ENCODE results near the gene KRTAP12-2. TPM values are rescaled to one million over a fixed set of nuclear protein-coding genes. Genes with fewer than 3 reads are reported as not detected.
"Not testable (repeated sequence)": the region's sequence is repeated elsewhere in the genome, so short reads cannot be mapped to it uniquely, and the experiment has no call there.

The KRTAP12-2 gene
- total RNA-seq, 1 donor from 2014 or later, result not detected

- no peak for DNase-seq
- intact Hi-C loops (cut with micrococcal nuclease), result no loop called here
- no peak for ATAC-seq
These were observed 37.3 kb upstream of the KRTAP12-2 start for GRCh38 chr21:44703731-44704635.

GRCh38 chr21:44702973-44703730, 36.4 kb upstream of the KRTAP12-2 start:
- intact Hi-C loops (cut with micrococcal nuclease), result no loop called here
- no peak for ATAC-seq
- no peak for DNase-seq

- DNase-seq (no peak), ATAC-seq (no peak)
These were observed 35.6 kb upstream of the KRTAP12-2 start for GRCh38 chr21:44702111-44702972.

GRCh38 chr21:44701541-44701940, 34.8 kb upstream of the KRTAP12-2 start:
- ATAC-seq, result no peak
- intact Hi-C loops (cut with micrococcal nuclease), result no loop called here
- DNase-seq, result no peak

More at GRCh38 chr21:44702111-44702972, 35.6 kb upstream of the KRTAP12-2 start:
- intact Hi-C loops (cut with micrococcal nuclease), result no loop called here

GRCh38 chr21:44701023-44701400, 34.3 kb upstream of the KRTAP12-2 start:
- DNase-seq (no peak), ATAC-seq (no peak)
- intact Hi-C loops (cut with micrococcal nuclease), result no loop called here

- intact Hi-C loops (cut with micrococcal nuclease), result no loop called here
- ATAC-seq (no peak), DNase-seq (no peak)
These were observed 33.6 kb upstream of the KRTAP12-2 start for GRCh38 chr21:44700101-44701022.

GRCh38 chr21:44699502-44700001, 32.8 kb upstream of the KRTAP12-2 start:
- no peak for DNase-seq
- intact Hi-C loops (cut with micrococcal nuclease), result no loop called here
- ATAC-seq, result no peak

GRCh38 chr21:44697811-44698734, 31.3 kb upstream of the KRTAP12-2 start:
- intact Hi-C loops (cut with micrococcal nuclease), result no loop called here
- no peak for DNase-seq
- peak; percentile 28 for ATAC-seq

- ATAC-seq; intact Hi-C loops (cut with micrococcal nuclease); DNase-seq: not testable (repeated sequence)
These were observed 30.6 kb upstream of the KRTAP12-2 start, which contains the start of gene KRTAP10-12 for GRCh38 chr21:44697172-44697810. Gene KRTAP10-12, plus strand, starts transcription at chr21:44697172. Its CDS starts 30 bp downstream, at chr21:44697202.

GRCh38 chr21:44696572-44696971, 29.8 kb upstream of the KRTAP12-2 start:
- intact Hi-C loops (cut with micrococcal nuclease), result no loop called here
- ATAC-seq (no peak), DNase-seq (no peak)

GRCh38 chr21:44695641-44696040, 28.9 kb upstream of the KRTAP12-2 start:
- no peak for DNase-seq
- intact Hi-C loops (cut with micrococcal nuclease), result no loop called here
- no peak for ATAC-seq

- intact Hi-C loops (cut with micrococcal nuclease), result no loop called here
- ATAC-seq (no peak), DNase-seq (no peak)
These were observed 28.5 kb upstream of the KRTAP12-2 start for GRCh38 chr21:44695184-44695583.

- no peak for ATAC-seq
- intact Hi-C loops (cut with micrococcal nuclease), result no loop called here
These were observed 28.0 kb upstream of the KRTAP12-2 start for GRCh38 chr21:44694776-44695175.

GRCh38 chr21:44692798-44693512, 26.2 kb upstream of the KRTAP12-2 start:
- no peak for DNase-seq
- ATAC-seq, result no peak
- intact Hi-C loops (cut with micrococcal nuclease), result no loop called here

More at GRCh38 chr21:44694776-44695175, 28.0 kb upstream of the KRTAP12-2 start:
- no peak for DNase-seq

GRCh38 chr21:44691686-44692085, 25.0 kb upstream of the KRTAP12-2 start:
- DNase-seq (no peak), ATAC-seq (no peak)
- intact Hi-C loops (cut with micrococcal nuclease), result no loop called here

GRCh38 chr21:44689740-44690139, 23.0 kb upstream of the KRTAP12-2 start:
- intact Hi-C loops (cut with micrococcal nuclease); DNase-seq; ATAC-seq: not testable (repeated sequence)

All from left ventricle myocardium superior (tissue), 1 donor.